ENCODE data around the gene ANKRD7.

The ANKRD7 gene, protein sequence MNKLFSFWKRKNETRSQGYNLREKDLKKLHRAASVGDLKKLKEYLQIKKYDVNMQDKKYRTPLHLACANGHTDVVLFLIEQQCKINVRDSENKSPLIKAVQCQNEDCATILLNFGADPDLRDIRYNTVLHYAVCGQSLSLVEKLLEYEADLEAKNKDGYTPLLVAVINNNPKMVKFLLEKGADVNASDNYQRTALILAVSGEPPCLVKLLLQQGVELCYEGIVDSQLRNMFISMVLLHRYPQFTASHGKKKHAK

DNA sequence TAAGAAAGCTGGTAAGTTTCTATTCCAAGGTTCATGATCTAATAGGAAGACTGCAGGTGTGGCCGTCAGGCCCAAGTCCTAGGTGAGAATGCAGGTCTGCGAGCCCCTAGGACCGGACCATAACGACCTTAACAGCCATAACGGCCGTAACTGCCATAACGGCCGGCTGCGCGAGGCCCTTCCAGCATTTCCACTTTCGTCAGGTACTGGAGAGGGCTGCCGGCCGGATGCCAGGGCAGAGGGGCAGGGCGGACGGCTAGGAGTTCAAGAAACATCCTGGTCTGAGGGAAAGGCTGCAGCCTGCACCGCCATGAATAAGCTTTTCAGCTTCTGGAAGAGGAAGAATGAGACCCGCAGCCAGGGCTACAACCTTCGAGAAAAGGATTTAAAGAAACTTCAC is at the start of gene ANKRD7:
Gene ANKRD7, plus strand, starts transcription at position 184 of the 400 bp plus-strand sequence. Its CDS starts 127 bp downstream, at position 311.
- intact Hi-C loops (cut with DNase I) = no loop called here
- peak in 1 of 10 donors; percentile 78 for DNase-seq

DNA sequence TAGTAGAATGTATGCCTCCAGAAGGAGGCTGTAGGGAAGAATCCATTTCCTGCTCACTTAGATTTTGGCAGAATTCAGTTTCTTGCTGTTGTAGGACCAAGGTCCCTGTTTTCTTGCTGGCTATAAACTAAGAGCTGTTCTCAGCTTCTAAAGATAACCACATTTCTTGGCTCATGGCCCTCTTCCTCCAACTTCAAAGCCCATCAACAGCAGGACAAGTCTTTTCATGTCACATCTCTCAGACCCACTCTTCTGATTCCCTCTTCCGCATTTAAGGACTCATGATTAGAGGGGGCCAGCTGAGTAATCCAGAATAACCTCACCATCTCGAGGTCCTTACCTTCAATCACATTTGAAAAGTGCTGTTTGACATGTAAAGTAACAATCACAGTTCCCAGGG is 48.8 kb upstream of the ANKRD7 start:
- intact Hi-C loops (cut with DNase I) = no loop called here

DNA sequence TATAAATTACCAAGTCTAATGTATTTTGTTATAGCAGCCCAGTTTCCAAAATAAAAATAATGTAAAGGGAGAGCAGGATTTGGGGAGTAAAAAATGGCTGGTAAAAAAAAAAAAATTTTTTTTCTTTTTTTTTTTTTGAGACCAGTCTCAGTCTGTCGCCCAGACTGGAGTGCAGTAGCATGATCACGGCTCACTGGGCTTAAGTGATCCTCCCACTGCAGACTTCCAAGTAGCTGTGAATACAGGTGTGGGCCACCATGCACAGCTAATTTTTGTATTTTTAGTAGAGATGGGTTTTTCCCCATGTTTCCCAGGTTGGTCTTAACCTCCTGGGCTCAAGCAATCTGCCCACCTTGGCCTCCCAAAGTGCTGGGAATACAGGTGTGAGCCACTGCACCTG is 45.3 kb upstream of the ANKRD7 start:
- intact Hi-C loops (cut with DNase I) = no loop called here
- DNase-seq = no peak

More for the DNA sequence above, 48.8 kb upstream of the ANKRD7 start:
- no peak for DNase-seq

DNA sequence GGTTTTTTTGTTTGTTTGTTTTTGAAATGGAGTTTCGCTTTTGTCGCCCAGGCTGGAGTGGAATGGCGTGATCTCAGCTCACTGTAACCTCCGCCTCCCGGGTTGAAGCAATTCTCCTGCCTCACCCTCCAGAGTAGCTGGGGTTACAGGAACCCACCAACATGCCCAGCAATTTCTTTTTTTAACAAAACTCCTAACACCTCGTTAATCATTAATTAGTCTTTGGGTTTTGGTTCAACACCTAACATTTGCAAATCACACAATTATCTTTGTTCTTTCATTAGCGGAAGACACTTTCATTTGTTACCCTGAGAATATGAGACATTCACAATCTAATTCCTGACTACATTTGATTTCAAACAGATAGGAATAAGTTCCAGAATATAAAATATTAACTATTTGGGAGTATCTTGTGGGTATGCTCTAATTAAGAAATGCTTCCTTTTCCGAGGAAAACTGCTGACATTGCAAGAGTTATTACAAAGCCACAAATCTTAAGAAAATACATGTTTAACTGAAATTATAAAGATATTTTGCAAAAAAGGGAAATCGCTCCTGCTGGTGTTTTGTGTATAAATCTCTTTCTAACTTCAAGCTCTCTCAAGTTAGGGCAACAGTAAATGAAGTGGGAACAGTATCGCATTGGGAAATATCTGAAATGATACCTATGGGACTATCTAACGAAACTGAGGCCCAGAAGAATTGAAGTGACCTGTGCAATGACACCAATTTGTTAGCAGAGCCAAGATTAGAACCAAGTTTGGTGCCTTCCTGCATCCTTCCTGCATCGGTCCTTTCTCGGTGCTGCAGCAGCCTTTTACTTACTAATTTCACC is 41.7 kb upstream of the ANKRD7 start:
- no peak for DNase-seq
- intact Hi-C loops (cut with DNase I) = loop anchor here (10.0 kb wide), 1 partner anchor 428 kb away; no protein-coding TSS in a partner anchor

DNA sequence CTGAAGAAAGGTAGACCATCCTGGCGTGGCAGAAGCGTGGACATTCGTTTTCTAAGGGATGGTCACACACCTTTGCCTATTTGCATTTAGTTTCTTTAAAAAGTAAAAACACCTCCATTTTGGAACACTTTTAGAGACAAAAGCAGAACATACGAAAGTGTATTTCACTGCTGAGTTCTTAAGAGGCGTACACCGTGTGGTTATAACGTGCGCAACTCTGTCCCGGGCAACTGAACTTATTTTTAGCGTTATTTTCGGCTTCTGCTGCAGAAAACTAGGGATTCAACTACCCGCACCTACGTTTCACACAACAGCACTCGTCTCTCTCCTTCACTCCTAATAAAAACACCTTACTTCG is 41.1 kb upstream of the ANKRD7 start:
- intact Hi-C loops (cut with DNase I) = loop anchor here (10.0 kb wide), 1 partner anchor 429 kb away; no protein-coding TSS in a partner anchor
- no peak for DNase-seq

DNA sequence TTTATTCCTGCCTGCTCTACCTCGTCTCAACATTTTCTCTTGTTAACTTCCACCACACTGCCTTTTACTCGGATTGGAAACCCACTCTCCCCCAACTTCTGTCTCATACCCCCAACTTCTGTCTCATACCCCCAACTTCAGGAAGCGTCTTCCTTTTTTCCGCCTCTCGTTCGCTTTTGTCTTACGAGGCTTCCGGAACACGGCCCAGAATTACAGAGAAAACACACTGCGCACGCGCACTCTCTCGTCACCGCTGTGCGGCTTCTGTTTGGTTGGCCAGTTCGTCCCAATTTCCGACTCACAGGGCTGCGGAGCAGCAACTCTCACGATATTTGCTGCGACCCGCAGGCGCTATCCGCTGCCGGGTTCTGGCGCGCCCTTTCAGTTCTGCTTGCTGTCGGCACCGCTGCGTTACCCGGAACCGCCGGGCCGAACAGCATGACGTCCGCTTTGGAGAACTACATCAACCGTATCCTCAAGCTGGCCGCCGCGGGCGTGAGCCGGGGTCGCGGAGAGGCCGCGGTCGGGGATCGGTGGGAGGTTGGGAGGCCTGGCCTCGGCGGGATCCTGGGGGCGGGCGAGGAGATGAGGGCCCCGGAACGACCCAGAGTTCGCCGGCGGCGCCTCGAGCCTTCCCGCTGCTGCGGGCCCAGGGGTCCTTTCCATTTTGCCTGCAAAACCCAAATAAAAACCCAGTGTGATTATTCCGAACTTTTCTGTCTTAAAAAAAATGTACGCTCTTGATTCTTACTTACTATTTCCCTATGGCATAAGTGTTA is 40.5 kb upstream of the ANKRD7 start, which contains the start of gene LSM8:
Gene LSM8, plus strand, starts transcription at position 379 of the 779 bp plus-strand sequence. Its CDS starts 60 bp downstream, at position 439.
- peak; percentile 92 to 99 (median 94) for DNase-seq
- intact Hi-C loops (cut with DNase I) = loop anchor here (10.0 kb wide), 1 partner anchor 429 kb away; no protein-coding TSS in a partner anchor

DNA sequence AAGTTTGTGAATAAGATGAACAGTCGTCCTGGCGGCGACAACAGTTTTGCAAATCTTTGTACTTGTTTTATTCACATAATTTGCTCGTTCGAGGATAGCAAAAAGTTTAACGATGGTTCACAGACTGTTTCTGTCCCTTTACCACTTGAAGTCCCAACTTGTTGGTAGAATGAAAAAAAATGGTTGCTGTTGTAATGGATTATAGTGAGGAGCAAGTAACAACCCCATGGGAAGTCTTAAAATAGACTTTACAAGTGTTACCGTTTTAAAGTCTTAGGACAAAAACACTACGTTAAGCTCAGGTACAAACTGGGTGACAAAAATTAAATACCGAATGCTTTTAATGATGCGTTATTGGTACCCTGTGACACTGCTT is 40.0 kb upstream of the ANKRD7 start:
- DNase-seq = no peak

DNA sequence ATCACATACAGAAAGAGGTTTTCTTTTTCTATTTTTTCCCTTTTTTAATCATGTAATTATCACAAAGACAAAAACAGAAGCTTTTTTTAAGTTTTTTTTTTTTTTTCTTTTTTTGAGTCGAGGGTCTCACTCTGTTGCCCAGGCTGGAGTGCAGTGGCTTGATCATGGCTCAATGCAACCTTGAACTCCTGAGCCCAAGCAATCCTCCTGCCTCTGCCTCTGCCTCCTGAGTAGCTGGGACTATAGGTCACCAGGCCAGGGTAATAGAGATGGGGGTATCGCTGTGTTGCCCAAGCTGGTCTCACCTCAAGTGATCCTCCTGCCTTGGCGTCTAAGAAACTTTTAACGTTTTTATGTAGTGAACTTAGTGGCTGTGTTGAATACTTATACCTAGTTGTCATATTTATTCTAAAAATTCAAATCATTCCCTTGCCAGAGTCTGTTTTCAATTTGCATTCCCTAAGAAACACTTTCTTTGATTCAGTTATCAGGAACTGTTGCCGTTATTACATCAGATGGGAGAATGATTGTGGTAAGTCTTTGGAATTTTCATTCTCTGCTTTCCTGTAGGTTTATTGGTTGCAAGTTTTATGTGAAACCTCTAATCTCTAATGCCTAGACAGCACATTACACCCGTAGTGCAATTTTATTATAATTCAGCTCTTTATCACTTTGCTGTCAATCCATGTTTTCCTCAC is 39.2 kb upstream of the ANKRD7 start:
- DNase-seq = no peak
- intact Hi-C loops (cut with DNase I) = loop anchor here (10.0 kb wide), 1 partner anchor 431 kb away; no protein-coding TSS in a partner anchor

More for the DNA sequence above, 40.0 kb upstream of the ANKRD7 start:
- intact Hi-C loops (cut with DNase I) = loop anchor here (10.0 kb wide), 1 partner anchor 430 kb away; no protein-coding TSS in a partner anchor

DNA sequence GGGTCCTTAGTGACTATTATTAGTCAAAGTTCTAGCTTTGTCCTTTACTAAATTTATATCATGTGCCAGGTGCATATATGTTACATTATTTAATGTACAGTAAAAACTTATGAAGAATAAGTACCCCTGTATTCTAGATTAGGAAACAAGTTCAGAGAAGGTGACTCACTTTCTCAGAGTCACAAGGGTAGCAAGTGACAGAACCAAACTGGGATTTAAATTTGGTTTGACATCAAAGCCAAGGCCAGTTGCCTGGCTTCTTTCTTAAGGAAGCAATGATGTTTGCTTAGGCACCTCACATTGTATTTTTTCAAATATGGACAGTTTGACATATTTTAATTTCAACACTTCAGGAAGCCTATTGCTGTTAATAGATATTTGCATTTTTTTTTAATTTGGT is 38.0 kb upstream of the ANKRD7 start:
- intact Hi-C loops (cut with DNase I) = loop anchor here (10.0 kb wide), 1 partner anchor 432 kb away; no protein-coding TSS in a partner anchor

DNA sequence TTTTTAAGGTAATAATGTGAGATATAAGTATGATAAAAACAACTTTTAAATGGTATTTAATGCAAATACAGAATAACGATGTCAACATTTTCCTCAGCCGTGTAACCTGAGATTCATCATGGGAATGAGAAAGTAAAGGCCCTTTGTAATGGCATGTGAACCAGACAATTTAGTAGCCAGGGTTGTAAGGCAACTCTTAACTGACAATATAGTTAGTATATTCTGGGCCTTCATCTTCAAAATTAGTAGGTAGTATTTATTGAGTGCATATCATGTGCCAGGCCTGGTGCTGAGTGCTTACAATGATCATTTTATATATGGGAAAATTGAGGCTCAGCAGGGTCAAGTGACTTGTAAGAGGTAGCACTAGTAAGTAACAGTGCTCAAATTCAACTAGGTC is 29.9 kb upstream of the ANKRD7 start:
- DNase-seq = no peak
- intact Hi-C loops (cut with DNase I) = no loop called here

More for the DNA sequence above, 38.0 kb upstream of the ANKRD7 start:
- no peak for DNase-seq

DNA sequence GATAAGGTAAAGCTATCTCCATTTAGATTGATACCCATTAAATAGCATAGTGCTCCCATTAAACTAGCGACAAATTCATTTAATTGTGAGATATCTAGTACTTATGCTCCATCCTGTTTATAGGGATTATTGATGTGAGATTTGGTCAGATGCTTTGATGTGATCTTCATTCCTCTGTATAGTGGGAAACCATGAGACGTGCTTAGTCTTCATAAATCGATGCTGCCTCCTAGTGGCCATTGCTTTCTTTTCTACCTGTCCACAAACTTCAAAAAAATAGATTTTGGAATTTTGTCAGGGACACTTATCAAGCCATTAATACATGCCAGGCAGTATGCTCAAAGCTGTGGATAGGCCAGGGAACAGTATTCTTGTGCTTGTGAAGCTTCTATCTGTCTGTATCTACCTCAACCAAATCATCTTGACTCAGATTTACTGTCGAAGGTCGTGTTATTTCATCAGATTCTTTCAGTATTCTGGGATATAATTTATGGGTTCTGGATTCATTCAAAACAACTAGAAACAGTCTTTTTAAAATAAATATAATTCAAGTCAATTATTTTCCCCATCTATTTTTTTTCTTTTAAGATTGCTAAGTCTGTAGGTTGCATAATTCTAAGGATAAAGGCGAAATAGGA is 28.5 kb upstream of the ANKRD7 start:
- intact Hi-C loops (cut with DNase I) = no loop called here
- peak in 3 of 10 donors; percentile 20 to 48 (median 45) for DNase-seq

DNA sequence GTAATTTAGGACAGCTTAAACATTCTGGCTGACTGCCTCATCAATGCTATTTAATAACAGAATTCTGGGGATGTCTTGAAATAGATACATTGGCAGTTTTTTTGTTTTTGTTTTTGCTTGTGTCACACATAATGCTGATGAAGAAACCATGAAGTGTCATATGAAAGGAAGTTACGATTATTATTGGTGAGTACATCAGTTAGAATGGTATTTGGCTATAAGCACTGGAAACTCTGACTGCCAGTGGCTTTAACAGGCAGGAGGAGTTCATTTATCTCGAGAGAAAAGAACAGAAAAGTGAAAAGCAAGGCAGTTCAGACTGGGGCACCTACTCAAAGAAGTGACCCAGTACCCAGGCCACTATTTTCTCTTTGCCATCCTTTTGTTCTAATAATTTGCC is 22.4 kb upstream of the ANKRD7 start:
- DNase-seq = no peak
- intact Hi-C loops (cut with DNase I) = no loop called here

DNA sequence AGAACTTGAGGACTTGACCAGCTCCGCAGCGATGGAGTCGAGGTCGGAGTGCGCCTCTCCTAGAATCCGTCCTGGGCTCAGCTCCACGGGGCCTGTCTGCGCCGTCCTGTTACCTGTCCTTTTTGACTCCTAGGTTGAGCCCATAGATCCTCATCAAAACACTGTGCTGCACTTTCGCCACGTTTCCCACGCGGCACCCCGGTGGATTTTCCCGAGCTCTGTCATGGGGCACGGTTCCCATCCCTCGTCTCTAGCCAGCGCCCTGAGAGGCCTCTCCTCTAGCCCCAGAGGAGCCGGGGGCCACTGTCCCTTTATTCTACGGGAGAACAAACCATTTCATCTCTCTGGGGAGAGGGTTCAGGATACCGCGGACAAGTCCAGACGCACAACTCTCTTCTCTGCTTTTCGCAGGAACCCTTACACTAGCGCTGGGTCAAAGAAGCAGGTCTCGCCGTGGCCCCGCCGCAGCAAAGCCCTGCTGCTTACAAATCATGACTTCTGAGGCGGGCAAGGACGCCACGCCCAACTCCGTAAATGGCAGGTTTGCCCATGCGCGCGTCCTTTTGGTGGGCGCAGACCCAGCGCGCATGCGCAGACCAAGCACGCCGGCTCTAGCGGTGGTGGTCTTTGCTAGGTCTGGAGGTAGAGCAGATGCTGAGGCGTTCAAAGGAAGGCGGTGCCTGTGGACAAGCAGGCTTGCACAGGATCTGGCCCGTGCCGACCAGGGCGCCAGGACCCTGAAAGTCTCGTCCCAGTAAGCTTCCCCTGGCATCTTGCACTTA is 10.3 kb upstream of the ANKRD7 start:
- DNase-seq = peak; percentile 57 to 97 (median 80)
- intact Hi-C loops (cut with DNase I) = no loop called here

DNA sequence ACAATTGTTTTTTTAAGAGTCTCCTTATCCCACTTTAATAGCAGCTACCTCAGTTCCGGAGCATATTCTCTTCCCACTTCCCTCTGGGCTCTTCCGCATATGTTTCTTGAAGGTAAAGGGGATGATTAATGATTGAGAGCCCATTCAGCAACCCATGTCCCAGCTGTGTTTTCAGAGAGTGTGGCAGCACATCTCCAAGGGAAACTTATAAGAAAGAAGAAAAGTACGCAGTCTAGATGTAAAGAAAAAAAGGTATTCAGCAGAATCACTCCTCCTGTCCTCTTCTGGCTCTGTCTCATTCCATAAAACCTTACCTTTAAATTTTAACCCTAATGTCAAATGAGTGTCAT is 9.7 kb upstream of the ANKRD7 start:
- intact Hi-C loops (cut with DNase I) = no loop called here
- DNase-seq = no peak

DNA sequence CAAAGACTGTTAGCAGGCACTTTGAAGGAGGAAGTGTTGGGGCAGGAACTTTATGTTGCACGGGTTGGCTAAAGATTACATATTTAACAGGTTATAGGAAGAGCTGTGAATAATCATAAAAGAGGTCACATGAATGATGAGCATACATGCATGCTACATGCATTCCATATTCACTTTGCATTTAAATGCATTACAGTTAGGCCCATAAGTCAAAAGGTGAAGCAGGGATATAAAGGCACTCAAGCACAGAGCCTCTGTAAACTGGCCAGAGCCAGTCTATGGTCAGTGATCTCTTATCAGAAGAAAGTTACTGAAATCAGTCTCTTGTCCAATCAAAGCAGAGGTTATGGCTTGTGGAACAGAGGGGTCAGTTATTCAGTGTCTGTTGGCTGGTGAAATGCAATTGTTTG is 7.3 kb upstream of the ANKRD7 start:
- no peak for DNase-seq
- intact Hi-C loops (cut with DNase I) = no loop called here

DNA sequence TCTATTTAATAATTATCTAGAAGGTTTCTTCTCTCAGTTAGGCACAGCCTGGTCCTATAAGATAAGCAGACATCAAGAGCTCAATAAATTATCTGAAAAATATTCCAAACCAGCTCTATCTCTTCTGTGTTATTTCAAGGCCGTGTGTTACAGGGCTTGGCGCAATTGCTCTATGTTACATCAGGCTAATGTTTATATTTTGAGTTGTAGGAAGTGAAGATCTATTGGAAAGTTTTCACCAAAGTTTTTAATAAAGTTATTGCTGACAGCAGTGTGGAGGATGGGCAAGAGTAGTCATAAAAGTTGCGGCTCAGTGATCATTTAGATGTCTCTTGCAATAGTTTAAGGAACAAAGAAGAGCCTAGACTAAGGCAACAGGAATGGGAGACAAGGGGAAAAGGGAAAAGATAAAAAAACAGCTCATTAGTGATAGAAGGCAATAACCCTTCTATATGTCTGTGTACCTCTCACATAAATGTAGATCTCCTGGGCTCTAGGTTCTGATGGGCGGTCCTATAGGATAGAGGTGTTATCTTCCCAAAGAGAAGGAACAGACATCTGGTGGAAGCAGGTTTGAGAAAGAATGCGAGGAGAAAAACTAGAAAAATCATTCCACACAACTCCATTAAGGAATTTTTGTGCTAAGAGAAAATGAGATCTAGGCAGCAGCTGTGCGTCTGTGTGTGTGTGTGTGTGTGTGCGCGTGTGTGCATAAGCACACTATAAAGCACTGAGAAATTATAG is 5.9 kb upstream of the ANKRD7 start:
- DNase-seq = no peak
- intact Hi-C loops (cut with DNase I) = no loop called here

DNA sequence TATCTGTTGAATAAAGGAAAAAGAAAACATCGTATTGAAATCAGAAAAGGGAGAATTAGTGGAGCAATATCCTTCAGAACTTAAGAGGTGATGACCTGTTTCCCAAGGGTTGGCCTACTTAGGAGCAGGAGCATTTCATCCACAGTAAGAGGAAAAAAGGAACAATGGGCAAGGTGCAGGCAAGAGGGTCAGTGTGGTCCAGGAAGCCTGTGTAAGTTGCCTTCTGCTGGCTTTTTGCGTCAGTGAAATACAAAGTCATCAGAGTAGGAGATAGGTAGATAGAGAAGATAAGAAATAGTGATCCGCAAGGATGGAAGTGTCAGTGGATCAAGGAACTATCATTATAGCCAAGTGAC is 5.4 kb upstream of the ANKRD7 start:
- intact Hi-C loops (cut with DNase I) = no loop called here

DNA sequence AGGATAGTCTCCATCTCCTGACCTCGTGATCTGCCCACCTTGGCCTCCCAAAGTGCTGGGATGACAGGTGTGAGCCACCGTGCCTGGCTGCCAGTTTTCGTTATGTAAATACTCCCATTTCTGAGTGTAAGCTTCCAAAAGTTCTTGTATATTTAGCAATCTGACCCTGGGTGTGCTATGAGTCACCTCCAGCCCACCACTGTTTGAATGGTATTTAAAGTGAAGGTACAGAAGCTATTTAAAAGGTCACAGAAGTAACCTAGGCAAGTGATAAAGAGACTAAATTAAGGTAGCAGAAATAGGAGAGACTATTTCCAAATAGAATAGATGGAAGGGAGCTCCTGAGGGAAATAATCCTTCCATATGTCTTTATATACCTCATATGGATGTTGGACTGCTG is 3.9 kb upstream of the ANKRD7 start:
- no peak for DNase-seq
- intact Hi-C loops (cut with DNase I) = no loop called here

More for the DNA sequence above, 5.4 kb upstream of the ANKRD7 start:
- DNase-seq = no peak

All from posterior cingulate gyrus (tissue), 11 donors.